NB4 (cell line): Measurements from ENCODE around the gene DNAI1.
"Not testable (repeated sequence)": the region's sequence is repeated elsewhere in the genome, so short reads cannot be mapped to it uniquely, and the experiment has no call there.

Experiments
- DNase-seq: peaks from one replicate; pipeline ENCODE4 v3.0.0; 2010; ENCODE audit warnings: low read depth
- H3K4me3 ChIP-seq: one replicate; pipeline ENCODE4 v1.5.1; 2011; ENCODE audit warnings: mild to moderate bottlenecking, low read depth, low read length, moderate library complexity
- MYC ChIP-seq: IDR thresholded peaks from 2 replicates; pipeline ENCODE4 v1.6.1; 2011; ENCODE audit warnings: low read depth, low read length
- POLR2A ChIP-seq: IDR thresholded peaks from 2 replicates; pipeline ENCODE4 v1.6.1; 2011; ENCODE audit warnings: mild to moderate bottlenecking; ENCODE audit not compliant: insufficient read length; ENCODE audit errors: extremely low read depth
- TF ChIP-seq, protein P1 (sequence below): IDR thresholded peaks from one replicate; pipeline ENCODE4 v1.5.1; 2012; ENCODE audit warnings: low read depth, low read length
- TF ChIP-seq, protein P2 (sequence below): IDR thresholded peaks from 2 replicates; pipeline ENCODE4 v1.6.1; 2011; ENCODE audit warnings: low read depth, low read length

DNAI1 gene

DNA sequence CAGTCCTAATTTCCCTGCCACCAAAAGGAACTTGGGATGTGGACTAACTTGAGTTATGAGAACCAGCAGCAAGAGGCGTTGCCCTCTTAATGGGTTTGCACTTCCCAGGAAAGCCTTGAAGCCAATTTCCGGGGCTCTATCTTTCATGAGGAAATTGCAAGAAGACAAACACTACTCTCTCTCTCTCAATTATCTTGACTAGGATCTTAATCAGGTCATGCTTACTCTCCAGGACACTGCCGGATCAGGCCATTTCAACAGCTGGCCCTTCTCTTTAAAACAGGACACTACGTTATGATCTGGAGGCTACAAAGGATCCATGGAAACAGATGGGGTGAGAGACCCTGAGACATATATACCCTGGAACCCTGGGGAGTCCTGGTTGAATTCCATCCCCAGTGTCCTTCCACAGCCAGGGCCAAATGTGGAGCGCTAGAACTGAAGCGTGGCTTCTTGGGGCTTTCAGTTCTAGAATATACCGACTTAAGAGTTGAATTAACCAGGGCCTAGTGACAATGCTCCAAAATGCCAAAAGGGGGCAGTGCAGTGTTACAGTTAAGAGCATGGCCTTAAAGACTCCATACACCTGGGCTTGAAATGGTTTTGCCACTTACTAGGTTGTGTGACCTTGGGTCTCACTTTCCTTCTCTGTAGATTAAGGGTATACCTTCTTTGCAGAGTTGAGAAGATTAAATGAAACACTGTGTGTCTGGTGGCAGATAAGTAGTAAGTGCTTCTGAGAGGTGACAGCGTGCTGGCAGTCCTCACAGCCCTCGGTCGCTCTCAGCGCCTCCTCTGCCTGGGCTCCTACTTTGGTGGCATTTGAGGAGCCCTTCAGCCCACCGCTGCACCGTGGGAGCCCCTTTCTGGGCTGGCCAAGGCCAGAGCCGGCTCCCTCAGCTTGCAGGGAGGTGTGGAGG, 21.3 kb upstream of the DNAI1 start:
- H3K4me3 ChIP-seq = no peak overlapping the region
- DNase-seq = peak; percentile 90
- TF ChIP-seq MYC = peak; percentile 16; the same call in 1 of the 2 replicates
- TF ChIP-seq, protein P1, sequence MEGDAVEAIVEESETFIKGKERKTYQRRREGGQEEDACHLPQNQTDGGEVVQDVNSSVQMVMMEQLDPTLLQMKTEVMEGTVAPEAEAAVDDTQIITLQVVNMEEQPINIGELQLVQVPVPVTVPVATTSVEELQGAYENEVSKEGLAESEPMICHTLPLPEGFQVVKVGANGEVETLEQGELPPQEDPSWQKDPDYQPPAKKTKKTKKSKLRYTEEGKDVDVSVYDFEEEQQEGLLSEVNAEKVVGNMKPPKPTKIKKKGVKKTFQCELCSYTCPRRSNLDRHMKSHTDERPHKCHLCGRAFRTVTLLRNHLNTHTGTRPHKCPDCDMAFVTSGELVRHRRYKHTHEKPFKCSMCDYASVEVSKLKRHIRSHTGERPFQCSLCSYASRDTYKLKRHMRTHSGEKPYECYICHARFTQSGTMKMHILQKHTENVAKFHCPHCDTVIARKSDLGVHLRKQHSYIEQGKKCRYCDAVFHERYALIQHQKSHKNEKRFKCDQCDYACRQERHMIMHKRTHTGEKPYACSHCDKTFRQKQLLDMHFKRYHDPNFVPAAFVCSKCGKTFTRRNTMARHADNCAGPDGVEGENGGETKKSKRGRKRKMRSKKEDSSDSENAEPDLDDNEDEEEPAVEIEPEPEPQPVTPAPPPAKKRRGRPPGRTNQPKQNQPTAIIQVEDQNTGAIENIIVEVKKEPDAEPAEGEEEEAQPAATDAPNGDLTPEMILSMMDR = peak; percentile 98
- TF ChIP-seq POLR2A = no peak
- TF ChIP-seq, protein P2, sequence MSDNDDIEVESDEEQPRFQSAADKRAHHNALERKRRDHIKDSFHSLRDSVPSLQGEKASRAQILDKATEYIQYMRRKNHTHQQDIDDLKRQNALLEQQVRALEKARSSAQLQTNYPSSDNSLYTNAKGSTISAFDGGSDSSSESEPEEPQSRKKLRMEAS = peak; percentile 51

DNA sequence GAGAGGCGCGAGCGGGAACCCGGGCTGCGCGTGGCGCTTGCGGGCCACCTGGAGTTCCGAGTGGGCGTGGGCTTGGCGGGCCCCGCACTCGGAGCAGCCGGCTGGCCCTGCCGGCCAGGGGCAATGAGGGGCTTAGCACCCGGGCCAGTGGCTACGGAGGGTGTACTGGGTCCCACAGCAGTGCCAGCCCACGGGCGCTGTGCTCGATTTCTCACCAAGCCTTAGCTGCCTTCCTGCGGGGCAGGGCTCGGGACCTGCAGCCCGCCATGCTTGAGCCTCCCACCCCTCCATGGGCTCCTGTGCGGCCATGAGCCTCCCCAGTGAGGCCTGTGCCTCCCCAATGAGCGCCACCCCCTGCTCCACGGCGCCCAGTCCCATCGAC, 20.7 kb upstream of the DNAI1 start:
- not testable (repeated sequence) for DNase-seq

DNA sequence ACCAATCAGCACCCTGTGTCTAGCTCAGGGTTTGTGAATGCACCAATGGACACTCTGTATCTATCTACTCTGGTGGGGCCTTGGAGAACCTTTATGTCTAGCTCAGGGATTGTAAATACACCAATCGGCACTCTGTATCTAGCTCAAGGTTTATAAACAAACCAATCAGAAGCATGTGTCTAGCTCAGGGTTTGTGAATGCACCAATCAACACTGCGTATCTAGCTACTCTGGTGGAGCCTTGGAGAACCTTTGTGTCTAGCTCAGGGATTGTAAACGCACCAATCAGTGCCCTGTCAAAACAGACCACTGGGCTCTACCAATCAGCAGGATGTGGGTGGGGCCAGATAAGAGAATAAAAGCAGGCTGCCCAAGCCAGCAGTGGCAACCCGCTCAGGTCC, 20.1 kb upstream of the DNAI1 start:
- H3K4me3 ChIP-seq, DNase-seq: not testable (repeated sequence)

More for the DNA sequence above, 20.7 kb upstream of the DNAI1 start:
- not testable (repeated sequence) for H3K4me3 ChIP-seq

DNA sequence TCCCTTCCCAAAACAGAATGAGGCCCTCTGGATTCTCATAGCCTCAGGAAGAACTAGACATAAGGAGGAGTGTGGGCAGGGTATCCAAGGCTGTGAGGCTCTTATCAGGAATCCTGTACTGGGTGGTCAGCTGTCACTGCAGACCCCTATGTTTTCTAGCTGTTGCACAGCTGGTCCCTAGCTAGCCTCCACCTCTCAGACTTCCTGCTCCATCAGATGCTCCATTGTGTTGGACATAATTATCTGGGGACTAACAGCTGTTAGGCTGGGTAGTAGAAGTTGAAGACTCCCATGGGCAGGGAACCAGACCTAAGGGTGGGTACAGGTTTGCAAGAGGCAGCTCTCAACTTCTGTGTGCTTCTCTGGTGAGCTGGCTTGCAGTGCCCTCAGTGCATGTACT, 18.6 kb upstream of the DNAI1 start:
- H3K4me3 ChIP-seq = no peak overlapping the region
- DNase-seq = no peak
- TF ChIP-seq, protein P1 = no peak
- TF ChIP-seq MYC (no peak), POLR2A (no peak)
- TF ChIP-seq, protein P2 = no peak

DNA sequence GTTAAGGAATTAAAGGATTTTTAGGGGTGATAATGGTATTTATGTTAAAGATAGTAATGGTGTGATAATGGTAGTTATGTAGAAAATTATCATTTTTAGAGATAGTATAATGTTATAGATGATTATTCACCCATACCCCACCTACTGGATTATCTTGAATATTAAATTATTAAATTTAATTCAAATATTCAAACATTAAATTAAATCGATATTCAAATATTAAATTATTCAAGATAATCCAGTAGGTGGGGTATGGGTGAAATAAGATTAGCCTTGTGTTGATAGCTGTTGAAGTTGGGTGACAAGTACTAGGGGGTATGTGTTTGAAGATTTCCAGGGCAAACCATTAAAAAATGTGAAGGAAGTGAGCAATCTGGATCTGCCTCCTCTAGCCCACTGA, 15.8 kb upstream of the DNAI1 start:
- no peak for DNase-seq
- H3K4me3 ChIP-seq = no peak overlapping the region
- TF ChIP-seq, protein P2 = no peak
- TF ChIP-seq POLR2A = no peak
- no peak for TF ChIP-seq MYC
- TF ChIP-seq, protein P1 = no peak

DNA sequence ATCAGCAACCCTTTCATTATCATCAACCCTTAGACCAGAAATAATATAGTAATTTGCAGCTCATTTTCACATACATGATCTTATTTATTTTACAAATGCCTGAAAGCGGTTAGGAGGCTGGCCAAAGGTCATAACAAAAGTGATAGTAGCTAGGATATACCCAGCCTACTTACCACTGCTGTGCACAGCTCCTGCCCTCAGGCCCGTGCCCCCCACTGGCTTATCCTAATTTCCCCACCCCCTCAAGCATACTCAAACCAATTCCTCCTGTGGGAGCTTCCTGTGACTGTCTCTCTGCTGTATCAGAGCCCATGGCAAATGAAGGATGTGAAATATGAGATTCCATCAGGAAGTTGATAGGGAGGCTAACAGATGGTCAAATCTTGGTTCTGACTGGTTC, 15.1 kb upstream of the DNAI1 start:
- DNase-seq = no peak
- H3K4me3 ChIP-seq = no peak overlapping the region
- TF ChIP-seq, protein P2 = no peak
- no peak for TF ChIP-seq MYC
- TF ChIP-seq, protein P1 = no peak
- no peak for TF ChIP-seq POLR2A

DNA sequence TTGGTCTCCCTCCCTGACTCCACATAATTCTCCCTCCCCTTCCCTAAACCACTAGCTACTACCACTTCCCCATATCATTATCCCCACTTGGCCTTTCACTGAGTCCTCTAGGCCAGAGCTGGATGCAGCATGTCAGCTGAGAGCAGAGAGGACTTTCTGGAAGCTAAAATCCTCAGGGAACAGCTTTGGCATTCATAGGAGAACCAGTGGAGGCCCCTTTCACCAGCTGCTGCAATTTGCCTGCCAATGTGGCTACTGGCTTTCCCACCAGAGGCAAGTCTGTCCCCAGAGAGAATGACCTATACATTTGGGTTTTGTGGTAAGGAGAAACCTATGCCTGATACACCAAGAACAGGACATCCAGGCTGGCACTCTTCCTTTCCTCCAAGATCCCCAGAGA, 14.6 kb upstream of the DNAI1 start:
- TF ChIP-seq, protein P2 = no peak
- TF ChIP-seq, protein P1 = no peak
- TF ChIP-seq MYC = no peak
- TF ChIP-seq POLR2A = no peak
- no peak overlapping the region for H3K4me3 ChIP-seq
- peak; percentile 31 for DNase-seq
